ENCODE data around the gene ARFGEF2. TPM values are rescaled to one million over a fixed set of nuclear protein-coding genes. Genes with fewer than 3 reads are reported as not detected.

The ARFGEF2 gene
- total and polyA plus RNA-seq, 2 donors (not counting 3 experiments of a cell fraction or from before 2014, with no cell fraction given): 12.7 to 32.6 TPM

DNA sequence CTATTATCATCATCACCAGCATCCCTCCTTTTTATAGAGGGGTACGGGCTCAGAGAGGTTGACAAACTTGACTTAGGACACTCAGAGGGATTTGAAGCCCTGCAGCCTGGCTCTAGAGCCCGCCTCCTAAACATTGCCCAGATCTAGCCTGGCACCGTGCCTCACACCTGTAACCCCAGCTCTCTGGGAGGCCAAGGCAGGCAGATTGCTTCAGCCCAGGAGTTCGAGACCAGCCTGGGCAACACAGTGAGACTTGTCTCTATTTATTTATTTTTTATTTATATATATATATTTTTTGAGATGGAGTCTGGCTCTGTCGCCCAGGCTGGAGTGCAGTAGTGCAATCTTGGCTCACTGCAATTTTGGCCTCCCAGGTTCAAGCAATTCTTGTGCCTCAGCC lies 118.3 kb downstream of the ARFGEF2 start:
- Histone ChIP-seq H3K9me3 (replicated peaks; ENCODE audit: control insufficient read depth, insufficient read depth, low read length) (no peaks in the 10 kb centered on the region), H2AFZ (ENCODE audit: low read depth, low read length) (no peak overlapping the region), H3K36me3 (ENCODE audit: control insufficient read depth in 2 of 2, extremely low read depth in 1 of 2, insufficient read depth in 2 of 2, low read length in 2 of 2) (peaks cover 2 to 3% of the 10 kb centered on the region in 2 experiments), H3K9ac (replicated peaks; ENCODE audit: extremely low read depth, insufficient read depth, low read length) (no peak overlapping the region), H3K9me1 (replicated peaks; ENCODE audit: control insufficient read depth, extremely low read depth, insufficient read depth, low read length) (no peaks in the 10 kb centered on the region), H3K27ac (ENCODE audit: insufficient read depth, low read depth, low read length) (no peak overlapping the region), H3K27me3 (ENCODE audit: control insufficient read depth in 2 of 2, insufficient read depth in 2 of 2, low read length in 2 of 2) (no peaks in the 10 kb centered on the region), H4K20me1 (replicated peaks; ENCODE audit: control insufficient read depth, extremely low read depth, insufficient read depth, low read length) (no peaks in the 10 kb centered on the region), H3K79me2 (ENCODE audit: control insufficient read depth, insufficient read depth, low read length) (no peaks in the 10 kb centered on the region), H3K4me2 (ENCODE audit: insufficient read depth, low read length) (no peak overlapping the region), H3K4me1 (ENCODE audit: control insufficient read depth, extremely low read depth, insufficient read depth, low read length) (no peaks in the 10 kb centered on the region), H3K4me3 (replicated peaks in 1 of 3; ENCODE audit: insufficient read depth in 1 of 3, low read depth in 1 of 3, low read length in 3 of 3) (no peak overlapping the region)
- CTCF ChIA-PET: no interaction called here
- dilution Hi-C loops (cut with MboI; ENCODE audit: extremely low pct_ligation_motif_present, low sequenced_read_pairs): no loop called here
- POLR2A ChIA-PET: no interaction called here
- TF ChIP-seq, protein P1, sequence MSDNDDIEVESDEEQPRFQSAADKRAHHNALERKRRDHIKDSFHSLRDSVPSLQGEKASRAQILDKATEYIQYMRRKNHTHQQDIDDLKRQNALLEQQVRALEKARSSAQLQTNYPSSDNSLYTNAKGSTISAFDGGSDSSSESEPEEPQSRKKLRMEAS (IDR thresholded peaks at IDR 0.05; ENCODE audit: insufficient read depth, insufficient read length): no peak
- TF ChIP-seq POLR2AphosphoS5 (IDR thresholded peaks at IDR 0.05; ENCODE audit: insufficient read depth, low read depth, low read length) (no peak), JUN (IDR thresholded peaks at IDR 0.05; ENCODE audit: borderline replicate concordance, insufficient read depth, insufficient read length, low read depth) (no peak), FOS (IDR thresholded peaks at IDR 0.05; ENCODE audit: borderline replicate concordance, insufficient read depth, low read length) (no peak), POLR2A (IDR thresholded peaks at IDR 0.05; ENCODE audit: low read depth, low read length) (no peak), GATA2 (IDR thresholded peaks at IDR 0.05; ENCODE audit: insufficient read depth, insufficient read length, low read depth, low read length) (no peak), EZH2 (IDR thresholded peaks at IDR 0.05; ENCODE audit: borderline replicate concordance, low read depth, low read length, severe bottlenecking) (no peak), MYC (IDR thresholded peaks at IDR 0.05; ENCODE audit: low read depth, low read length) (no peak)
- TF ChIP-seq, protein P2, sequence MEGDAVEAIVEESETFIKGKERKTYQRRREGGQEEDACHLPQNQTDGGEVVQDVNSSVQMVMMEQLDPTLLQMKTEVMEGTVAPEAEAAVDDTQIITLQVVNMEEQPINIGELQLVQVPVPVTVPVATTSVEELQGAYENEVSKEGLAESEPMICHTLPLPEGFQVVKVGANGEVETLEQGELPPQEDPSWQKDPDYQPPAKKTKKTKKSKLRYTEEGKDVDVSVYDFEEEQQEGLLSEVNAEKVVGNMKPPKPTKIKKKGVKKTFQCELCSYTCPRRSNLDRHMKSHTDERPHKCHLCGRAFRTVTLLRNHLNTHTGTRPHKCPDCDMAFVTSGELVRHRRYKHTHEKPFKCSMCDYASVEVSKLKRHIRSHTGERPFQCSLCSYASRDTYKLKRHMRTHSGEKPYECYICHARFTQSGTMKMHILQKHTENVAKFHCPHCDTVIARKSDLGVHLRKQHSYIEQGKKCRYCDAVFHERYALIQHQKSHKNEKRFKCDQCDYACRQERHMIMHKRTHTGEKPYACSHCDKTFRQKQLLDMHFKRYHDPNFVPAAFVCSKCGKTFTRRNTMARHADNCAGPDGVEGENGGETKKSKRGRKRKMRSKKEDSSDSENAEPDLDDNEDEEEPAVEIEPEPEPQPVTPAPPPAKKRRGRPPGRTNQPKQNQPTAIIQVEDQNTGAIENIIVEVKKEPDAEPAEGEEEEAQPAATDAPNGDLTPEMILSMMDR (IDR thresholded peaks at IDR 0.05; ENCODE audit: extremely low read depth in 1 of 2, insufficient read depth in 1 of 2, low read depth in 1 of 2, low read length in 2 of 2): no peak
- intact Hi-C loops (cut with micrococcal nuclease): no loop called here
- DNase-seq (ENCODE audit: low read depth, low spot score): no peak
- BruUV-seq (replicated peaks): no TSS peak
- no peak for FAIRE-seq
